ENCODE data around the gene RAB36. TPM values are rescaled to one million over a fixed set of nuclear protein-coding genes. Genes with fewer than 3 reads are reported as not detected.
A peak's percentile ranks its signal among the peaks of the same experiment; 100 is the strongest.

RAB36 gene
- total RNA-seq, 1 experiment from 2014 or later, result 4.1 TPM

- ATAC-seq, result peak; percentile 31
- in situ Hi-C loops (cut with HindIII; ENCODE audit: low pct_unique_long_range_greater_than_20kb, low sequenced_read_pairs), result no loop called here
- CTCF ChIA-PET, result interaction anchor here (0.6 to 1.0 kb wide), 2 partner anchors 23 to 101 kb away, joined by 4 to 5 read pairs; no protein-coding TSS in a partner anchor
Observed at GRCh38 chr22:23180893-23181720, 35.8 kb downstream of the RAB36 start.

DNA sequence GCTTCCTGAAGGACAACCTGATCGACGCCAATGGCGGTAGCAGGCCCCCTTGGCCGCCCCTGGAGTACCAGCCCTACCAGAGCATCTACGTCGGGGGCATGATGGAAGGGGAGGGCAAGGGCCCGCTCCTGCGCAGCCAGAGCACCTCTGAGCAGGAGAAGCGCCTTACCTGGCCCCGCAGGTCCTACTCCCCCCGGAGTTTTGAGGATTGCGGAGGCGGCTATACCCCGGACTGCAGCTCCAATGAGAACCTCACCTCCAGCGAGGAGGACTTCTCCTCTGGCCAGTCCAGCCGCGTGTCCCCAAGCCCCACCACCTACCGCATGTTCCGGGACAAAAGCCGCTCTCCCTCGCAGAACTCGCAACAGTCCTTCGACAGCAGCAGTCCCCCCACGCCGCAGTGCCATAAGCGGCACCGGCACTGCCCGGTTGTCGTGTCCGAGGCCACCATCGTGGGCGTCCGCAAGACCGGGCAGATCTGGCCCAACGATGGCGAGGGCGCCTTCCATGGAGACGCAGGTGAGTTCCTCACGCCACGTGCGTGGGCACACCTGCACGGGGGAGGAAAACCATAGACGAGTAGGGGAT is 36.5 kb downstream of the RAB36 start:
- ATAC-seq (no peak), DNase-seq (ENCODE audit: low read depth, low spot score) (no peak)
- in situ Hi-C loops (cut with HindIII; ENCODE audit: low pct_unique_long_range_greater_than_20kb, low sequenced_read_pairs) (no loop called here), intact Hi-C loops (cut with micrococcal nuclease; ENCODE audit: unreplicated experiment) (loop anchor here (10.0 kb wide), 1 partner anchor 63 kb away; no protein-coding TSS in a partner anchor)
- Histone ChIP-seq H3K36me3 (ENCODE audit: control insufficient read depth, insufficient read depth, low read length) (no peaks in the 10 kb centered on the region; the same call in 1 of the 2 replicates), H3K4me3 (ENCODE audit: low read depth in 2 of 2, low read length in 2 of 2) (peak overlapping the region; percentile 50 to 52), H3K27me3 (ENCODE audit: control insufficient read depth, insufficient read depth, low read length) (no peaks in the 10 kb centered on the region), H3K4me1 (ENCODE audit: control insufficient read depth, insufficient read depth, low read length) (peaks cover 20% of the 10 kb centered on the region), H3K9me3 (ENCODE audit: control insufficient read depth, insufficient read depth, low read depth, low read length) (no peaks in the 10 kb centered on the region), H3K27ac (ENCODE audit: low read length) (0 out of 2 replicates have a peak overlapping the region, but pooled peaks have one; percentile 12)
- CTCF ChIA-PET, result no interaction called here
- POLR2A ChIA-PET, result interaction anchor here (0.7 kb wide), 1 partner anchor 11 kb away, joined by 3 read pairs; no protein-coding TSS in a partner anchor
- no peak for TF ChIP-seq TCF7L2 (IDR thresholded peaks at IDR 0.05; ENCODE audit: low read depth, low read length)
- TF ChIP-seq, protein P1, sequence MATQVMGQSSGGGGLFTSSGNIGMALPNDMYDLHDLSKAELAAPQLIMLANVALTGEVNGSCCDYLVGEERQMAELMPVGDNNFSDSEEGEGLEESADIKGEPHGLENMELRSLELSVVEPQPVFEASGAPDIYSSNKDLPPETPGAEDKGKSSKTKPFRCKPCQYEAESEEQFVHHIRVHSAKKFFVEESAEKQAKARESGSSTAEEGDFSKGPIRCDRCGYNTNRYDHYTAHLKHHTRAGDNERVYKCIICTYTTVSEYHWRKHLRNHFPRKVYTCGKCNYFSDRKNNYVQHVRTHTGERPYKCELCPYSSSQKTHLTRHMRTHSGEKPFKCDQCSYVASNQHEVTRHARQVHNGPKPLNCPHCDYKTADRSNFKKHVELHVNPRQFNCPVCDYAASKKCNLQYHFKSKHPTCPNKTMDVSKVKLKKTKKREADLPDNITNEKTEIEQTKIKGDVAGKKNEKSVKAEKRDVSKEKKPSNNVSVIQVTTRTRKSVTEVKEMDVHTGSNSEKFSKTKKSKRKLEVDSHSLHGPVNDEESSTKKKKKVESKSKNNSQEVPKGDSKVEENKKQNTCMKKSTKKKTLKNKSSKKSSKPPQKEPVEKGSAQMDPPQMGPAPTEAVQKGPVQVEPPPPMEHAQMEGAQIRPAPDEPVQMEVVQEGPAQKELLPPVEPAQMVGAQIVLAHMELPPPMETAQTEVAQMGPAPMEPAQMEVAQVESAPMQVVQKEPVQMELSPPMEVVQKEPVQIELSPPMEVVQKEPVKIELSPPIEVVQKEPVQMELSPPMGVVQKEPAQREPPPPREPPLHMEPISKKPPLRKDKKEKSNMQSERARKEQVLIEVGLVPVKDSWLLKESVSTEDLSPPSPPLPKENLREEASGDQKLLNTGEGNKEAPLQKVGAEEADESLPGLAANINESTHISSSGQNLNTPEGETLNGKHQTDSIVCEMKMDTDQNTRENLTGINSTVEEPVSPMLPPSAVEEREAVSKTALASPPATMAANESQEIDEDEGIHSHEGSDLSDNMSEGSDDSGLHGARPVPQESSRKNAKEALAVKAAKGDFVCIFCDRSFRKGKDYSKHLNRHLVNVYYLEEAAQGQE (IDR thresholded peaks at IDR 0.05; ENCODE audit: insufficient read depth in 1 of 2, low read depth in 2 of 2, low read length in 1 of 2), result no peak
- no peak for TF ChIP-seq CTCF (IDR thresholded peaks at IDR 0.05)
- TF ChIP-seq SIN3A (IDR thresholded peaks at IDR 0.05; ENCODE audit: borderline replicate concordance, insufficient read depth, low read depth, low read length), result no peak
- no TSS peak for BruUV-seq (replicated peaks)

More at GRCh38 chr22:23180893-23181720, 35.8 kb downstream of the RAB36 start:
- intact Hi-C loops (cut with micrococcal nuclease; ENCODE audit: unreplicated experiment), result loop anchor here (10.0 kb wide), 1 partner anchor 64 kb away; no protein-coding TSS in a partner anchor
- H3K4me3 ChIP-seq (ENCODE audit: low read depth in 2 of 2, low read length in 2 of 2), result peak overlapping the region; percentile 51 to 52
- POLR2A ChIA-PET, result interaction anchor here (0.7 kb wide), 1 partner anchor 11 kb away, joined by 3 read pairs; no protein-coding TSS in a partner anchor
- H3K4me1 ChIP-seq (ENCODE audit: control insufficient read depth, insufficient read depth, low read length), result peaks cover 20% of the 10 kb centered on the region
- no peak for DNase-seq (ENCODE audit: low read depth, low spot score)
- no TSS peak for BruUV-seq (replicated peaks)
- TF ChIP-seq POLR2AphosphoS5 (IDR thresholded peaks at IDR 0.05; ENCODE audit: low read depth, low read length) (no peak), CTCF (IDR thresholded peaks at IDR 0.05) (no peak), SIN3A (IDR thresholded peaks at IDR 0.05; ENCODE audit: borderline replicate concordance, insufficient read depth, low read depth, low read length) (no peak), TCF7L2 (IDR thresholded peaks at IDR 0.05; ENCODE audit: low read depth, low read length) (no peak)
- TF ChIP-seq, protein P1 (IDR thresholded peaks at IDR 0.05; ENCODE audit: insufficient read depth in 1 of 2, low read depth in 2 of 2, low read length in 1 of 2), result no peak
- no peaks in the 10 kb centered on the region for H3K9me3 ChIP-seq (ENCODE audit: control insufficient read depth, insufficient read depth, low read depth, low read length)
- 0 out of 2 replicates have a peak overlapping the region, but pooled peaks have one; percentile 39 for H3K27ac ChIP-seq (ENCODE audit: low read length)
- H3K36me3 ChIP-seq (ENCODE audit: control insufficient read depth, insufficient read depth, low read length), result no peaks in the 10 kb centered on the region; the same call in 1 of the 2 replicates
- H3K27me3 ChIP-seq (ENCODE audit: control insufficient read depth, insufficient read depth, low read length), result no peaks in the 10 kb centered on the region

Measured in Panc1 (cell line).